GM06990 (cell line): Measurements from ENCODE around the gene PLXND1.

Experiments used
- DNase-seq: peaks from one replicate; pipeline ENCODE4 v3.0.0-alpha.2; 2011; ENCODE audit not compliant: insufficient read length; ENCODE audit errors: extremely low read depth
- H3K27me3 ChIP-seq: replicated peaks from 2 replicates; pipeline ENCODE4 v1.6.0; 2011; ENCODE audit warnings: low read length; ENCODE audit not compliant: control insufficient read depth, insufficient read depth
- H3K36me3 ChIP-seq: 2 replicates; pipeline ENCODE4 v1.5.1; 2011; ENCODE audit warnings: low read length; ENCODE audit not compliant: control insufficient read depth, insufficient read depth
- H3K4me3 ChIP-seq: replicated peaks from 2 replicates; pipeline ENCODE4 v1.5.1; 2011; ENCODE audit warnings: low read depth, mild to moderate bottlenecking, control low read depth, low read length
- TF ChIP-seq, protein P1 (sequence below): IDR thresholded peaks from 2 replicates; pipeline ENCODE4 v1.5.1; 2011; ENCODE audit warnings: low read length, control low read depth, mild to moderate bottlenecking, inconsistent platforms; ENCODE audit not compliant: insufficient read depth, poor library complexity, severe bottlenecking

The PLXND1 gene

GRCh38 chr3:129621626-129622225, 15.2 kb upstream of the PLXND1 start:
- TF ChIP-seq, protein P1, sequence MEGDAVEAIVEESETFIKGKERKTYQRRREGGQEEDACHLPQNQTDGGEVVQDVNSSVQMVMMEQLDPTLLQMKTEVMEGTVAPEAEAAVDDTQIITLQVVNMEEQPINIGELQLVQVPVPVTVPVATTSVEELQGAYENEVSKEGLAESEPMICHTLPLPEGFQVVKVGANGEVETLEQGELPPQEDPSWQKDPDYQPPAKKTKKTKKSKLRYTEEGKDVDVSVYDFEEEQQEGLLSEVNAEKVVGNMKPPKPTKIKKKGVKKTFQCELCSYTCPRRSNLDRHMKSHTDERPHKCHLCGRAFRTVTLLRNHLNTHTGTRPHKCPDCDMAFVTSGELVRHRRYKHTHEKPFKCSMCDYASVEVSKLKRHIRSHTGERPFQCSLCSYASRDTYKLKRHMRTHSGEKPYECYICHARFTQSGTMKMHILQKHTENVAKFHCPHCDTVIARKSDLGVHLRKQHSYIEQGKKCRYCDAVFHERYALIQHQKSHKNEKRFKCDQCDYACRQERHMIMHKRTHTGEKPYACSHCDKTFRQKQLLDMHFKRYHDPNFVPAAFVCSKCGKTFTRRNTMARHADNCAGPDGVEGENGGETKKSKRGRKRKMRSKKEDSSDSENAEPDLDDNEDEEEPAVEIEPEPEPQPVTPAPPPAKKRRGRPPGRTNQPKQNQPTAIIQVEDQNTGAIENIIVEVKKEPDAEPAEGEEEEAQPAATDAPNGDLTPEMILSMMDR = no peak
- DNase-seq = no peak
- no peak overlapping the region for H3K4me3 ChIP-seq
- H3K36me3 ChIP-seq = no peaks in the 10 kb centered on the region
- H3K27me3 ChIP-seq = no peaks in the 10 kb centered on the region

DNA sequence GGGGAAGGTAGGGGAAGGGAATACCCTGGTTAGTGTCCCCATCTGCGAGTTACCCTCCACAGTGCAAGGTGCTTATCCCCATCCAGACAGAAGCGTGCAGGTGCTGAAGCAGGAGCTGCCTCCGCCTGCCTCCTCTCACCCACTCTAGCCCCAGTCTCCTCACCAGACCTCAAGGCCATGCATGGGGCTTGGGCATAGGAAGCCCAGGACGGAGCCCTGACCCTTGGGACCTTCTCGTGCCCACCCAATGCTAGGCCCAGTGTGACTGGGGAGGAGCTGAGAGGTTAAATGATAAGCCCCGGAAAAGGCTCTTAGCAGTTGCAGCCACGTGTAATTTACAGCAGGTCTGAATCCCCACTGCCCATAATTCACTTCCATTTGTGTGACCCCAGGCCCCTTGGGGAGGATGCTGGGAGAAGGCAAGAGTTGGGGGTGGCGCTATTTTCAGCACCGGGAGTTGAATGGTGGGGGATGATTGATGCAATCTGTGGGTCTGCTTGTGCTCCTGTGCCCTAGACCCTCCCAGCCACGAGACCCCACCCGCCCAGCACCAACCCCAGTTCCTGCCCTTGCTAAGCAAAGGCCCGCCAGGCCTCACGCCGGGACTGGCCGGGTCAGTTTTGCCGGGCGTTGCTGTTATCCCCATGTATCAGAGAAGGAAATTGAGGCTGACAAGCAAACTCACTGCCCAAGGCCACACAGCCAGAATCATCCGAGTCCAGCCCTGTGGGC, 14.5 kb upstream of the PLXND1 start:
- TF ChIP-seq, protein P1 = no peak
- DNase-seq = no peak
- H3K27me3 ChIP-seq = no peaks in the 10 kb centered on the region
- no peaks in the 10 kb centered on the region for H3K36me3 ChIP-seq
- H3K4me3 ChIP-seq = no peak overlapping the region

DNA sequence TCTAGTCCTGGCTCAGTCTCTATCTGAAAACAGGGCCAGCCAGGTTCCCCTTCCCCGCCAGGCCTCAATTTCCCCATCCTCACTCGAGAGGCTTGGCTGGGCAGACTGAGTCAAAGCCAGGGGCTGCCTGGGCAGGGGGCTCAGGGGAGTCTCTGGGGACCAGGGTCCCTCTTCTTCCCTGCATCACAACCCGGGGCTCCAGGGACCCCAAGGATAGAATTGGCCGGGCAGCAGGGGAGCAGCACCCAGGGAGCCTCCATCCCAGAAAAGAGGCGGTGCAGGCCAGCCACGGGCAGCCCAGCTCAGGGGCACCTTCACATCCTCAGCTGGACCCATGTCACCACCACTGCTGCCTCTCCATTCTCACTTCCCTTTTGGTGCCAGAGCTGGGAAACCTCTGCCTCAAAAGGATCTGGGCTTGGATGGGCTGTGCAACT, 13.3 kb upstream of the PLXND1 start:
- no peak overlapping the region for H3K4me3 ChIP-seq
- TF ChIP-seq, protein P1 = no peak
- no peaks in the 10 kb centered on the region for H3K36me3 ChIP-seq
- no peak for DNase-seq
- H3K27me3 ChIP-seq = no peaks in the 10 kb centered on the region

DNA sequence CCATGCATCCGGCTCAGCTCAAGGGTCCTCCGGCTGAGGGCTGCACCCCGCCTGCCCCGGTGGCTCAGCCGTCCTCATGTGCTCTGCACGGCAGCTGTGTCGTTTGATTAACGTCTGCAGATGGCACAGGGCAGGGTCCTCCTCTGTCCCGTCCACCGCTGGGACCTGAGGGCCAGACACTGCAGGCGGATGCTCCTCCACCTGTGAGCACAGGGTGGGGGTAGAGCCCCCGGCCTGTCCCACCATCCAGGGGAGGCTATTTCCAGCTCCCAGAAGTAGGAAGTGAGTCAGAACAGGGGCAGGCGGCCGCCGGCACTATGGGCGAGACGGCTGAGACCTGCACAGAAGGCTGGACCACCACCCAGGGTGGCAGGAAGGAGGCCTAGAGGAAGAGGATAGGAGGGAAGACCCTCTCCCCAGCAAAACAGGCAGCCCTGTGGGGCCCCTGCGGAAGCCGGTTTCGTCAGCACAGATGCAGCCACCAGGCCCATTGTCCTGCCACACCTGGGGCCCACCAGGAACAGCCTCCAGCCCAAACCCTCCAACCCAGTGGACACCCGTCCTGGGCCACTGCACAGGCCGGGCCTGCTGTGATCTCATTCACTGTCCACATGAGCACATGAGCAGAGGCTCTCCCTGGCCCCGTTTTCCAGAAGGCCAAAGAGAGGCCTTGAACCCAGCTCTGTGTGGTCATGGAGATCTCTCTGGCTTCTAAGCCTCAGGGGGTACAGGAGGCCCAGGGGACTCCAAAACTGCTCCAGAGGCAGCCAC, 12.6 kb upstream of the PLXND1 start:
- Histone ChIP-seq H3K4me3 (no peak overlapping the region), H3K27me3 (no peaks in the 10 kb centered on the region), H3K36me3 (no peaks in the 10 kb centered on the region)
- no peak for DNase-seq
- TF ChIP-seq, protein P1 = no peak

DNA sequence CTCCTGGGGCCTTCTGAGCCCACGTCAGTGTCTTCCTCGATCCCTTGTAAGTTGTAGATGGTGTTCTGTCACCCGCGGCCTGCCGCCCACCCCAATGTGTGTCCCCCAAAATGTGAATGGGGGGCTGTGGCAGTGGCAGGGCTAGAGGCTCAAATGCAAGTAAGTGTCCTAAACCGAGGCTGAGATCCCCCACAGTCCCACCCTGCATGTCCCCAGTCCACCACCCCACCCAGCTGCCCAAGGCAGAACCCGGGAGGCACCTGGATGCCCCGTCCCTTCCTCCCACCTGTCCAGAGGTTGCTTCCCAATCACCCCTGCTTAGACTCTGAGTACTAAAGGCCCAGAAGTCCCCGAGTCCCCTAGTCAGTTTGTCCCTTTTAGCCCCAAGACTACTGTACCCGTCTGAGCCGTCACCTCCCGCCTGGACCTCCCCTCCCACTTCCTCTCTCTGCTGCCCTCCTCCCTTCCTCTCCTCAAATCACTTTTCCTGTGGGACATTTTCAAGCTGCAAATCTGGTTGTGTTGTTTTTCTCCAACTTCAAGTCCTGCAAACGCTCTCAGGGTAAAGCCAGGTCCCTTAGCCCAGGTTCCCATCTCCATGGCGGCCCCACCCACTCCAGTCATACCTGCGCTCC, 11.8 kb upstream of the PLXND1 start:
- H3K36me3 ChIP-seq = no peaks in the 10 kb centered on the region
- no peak overlapping the region for H3K4me3 ChIP-seq
- TF ChIP-seq, protein P1 = no peak
- H3K27me3 ChIP-seq = no peaks in the 10 kb centered on the region
- DNase-seq = no peak
